GM12878 (cell line): ENCODE data around the gene SLC1A1. TPM values are rescaled to one million over a fixed set of nuclear protein-coding genes. Genes with fewer than 3 reads are reported as not detected.

Source experiments
- BACH1 ChIP-seq: fragments of 450-650 bp; IDR thresholded peaks from 2 replicates; pipeline ENCODE4 v1.6.1; 2017; ENCODE audit warnings: mild to moderate bottlenecking, borderline replicate concordance
- BHLHE40 ChIP-seq, 2 experiments: fragments of 450-650 bp in 1 of 2; IDR thresholded peaks; 2 replicates each; pipeline ENCODE4 v1.6.1; 2011 to 2017; ENCODE audit warnings: low read depth in 2 of 2, borderline replicate concordance in 1 of 2, improper control_type of control experiment in 1 of 2, low read length in 1 of 2, mild to moderate bottlenecking in 1 of 2
- E2F8 ChIP-seq: fragments of 450-650 bp; IDR thresholded peaks from 2 replicates; pipeline ENCODE4 v1.6.1; 2018; ENCODE audit warnings: mild to moderate bottlenecking, low read depth, moderate library complexity; ENCODE audit not compliant: partially characterized antibody
- EED ChIP-seq: sonication (generic); IDR thresholded peaks from 2 replicates; pipeline ENCODE4 v1.6.1; 2016; ENCODE audit warnings: antibody characterized with exemption, low read depth
- ELK1 ChIP-seq: IDR thresholded peaks from 2 replicates; pipeline ENCODE4 v1.6.1; 2012; ENCODE audit warnings: low read depth, low read length, improper control_type of control experiment
- GATAD2B ChIP-seq: fragments of 450-650 bp; conservative IDR thresholded peaks from 2 replicates; pipeline ENCODE4 v1.6.1; 2017; ENCODE audit warnings: low read depth, mild to moderate bottlenecking, moderate library complexity
- HCFC1 ChIP-seq: fragments of 150-350 bp; IDR thresholded peaks from 2 replicates; pipeline ENCODE4 v1.6.1; 2014; ENCODE audit warnings: low read length
- LARP7 ChIP-seq: fragments of 450-650 bp; IDR thresholded peaks from 2 replicates; pipeline ENCODE4 v1.6.1; 2017; ENCODE audit warnings: mild to moderate bottlenecking
- MEF2A ChIP-seq: IDR thresholded peaks from 2 replicates; pipeline ENCODE4 v1.6.1; 2011; ENCODE audit warnings: low read depth, mild to moderate bottlenecking, low read length, moderate library complexity; ENCODE audit not compliant: insufficient read depth
- NFYB ChIP-seq: IDR thresholded peaks from 2 replicates; pipeline ENCODE4 v1.6.1; 2011; ENCODE audit warnings: low read depth, mild to moderate bottlenecking, low read length, improper control_type of control experiment, moderate library complexity; ENCODE audit not compliant: insufficient read depth
- NKRF ChIP-seq: fragments of 450-650 bp; conservative IDR thresholded peaks from 2 replicates; pipeline ENCODE4 v1.6.1; 2017; ENCODE audit warnings: mild to moderate bottlenecking, moderate library complexity
- RAD51 ChIP-seq: fragments of 450-650 bp; IDR thresholded peaks from 2 replicates; pipeline ENCODE4 v1.6.1; 2016; ENCODE audit warnings: moderate library complexity, mild to moderate bottlenecking, inconsistent platforms
- RBBP5 ChIP-seq: fragments of 200-600 bp; sonication (generic); conservative IDR thresholded peaks from 2 replicates; pipeline ENCODE4 v1.6.1; 2016
- SMARCA5 ChIP-seq: fragments of 450-650 bp; IDR thresholded peaks from 2 replicates; pipeline ENCODE4 v1.6.1; 2017; ENCODE audit warnings: mild to moderate bottlenecking
- TCF3 ChIP-seq: IDR thresholded peaks from 2 replicates; pipeline ENCODE4 v1.6.1; 2012; ENCODE audit warnings: low read depth, mild to moderate bottlenecking, low read length, borderline replicate concordance; ENCODE audit not compliant: insufficient read depth
- USF1 ChIP-seq: IDR thresholded peaks from 2 replicates; pipeline ENCODE4 v1.6.1; 2011; ENCODE audit warnings: borderline replicate concordance, low read depth, mild to moderate bottlenecking, moderate library complexity, mixed read lengths, low read length; ENCODE audit not compliant: insufficient read depth; ENCODE audit errors: extremely low read length
- USF2 ChIP-seq: IDR thresholded peaks from 2 replicates; pipeline ENCODE4 v1.6.1; 2011; ENCODE audit warnings: low read depth, low read length, improper control_type of control experiment, borderline replicate concordance
- ZNF24 ChIP-seq: fragments of 450-650 bp; IDR thresholded peaks from 2 replicates; pipeline ENCODE4 v1.6.1; 2017; ENCODE audit warnings: antibody characterized with exemption, mild to moderate bottlenecking
- ZNF384 ChIP-seq: IDR thresholded peaks from 2 replicates; pipeline ENCODE4 v1.6.1; 2012; ENCODE audit warnings: low read depth, mild to moderate bottlenecking, low read length, improper control_type of control experiment, borderline replicate concordance
- polyA plus RNA-seq, 11 experiments: library from polyadenylated mRNA; depleted of rRNA in 4 of 11; unstranded in 6 of 11; stranded (reverse) in 5 of 11; fragments of >200 nt; fragmentation: Nextera tagmentation in 4 of 11; fragmentation: Illumina TruSeq in 1 of 11; extraction: Ambion mirVana in 4 of 11; extraction: Trizol in 1 of 11; gene quantifications; 1 replicate in 1 of 11; 2 replicates in 10 of 11; pipeline versions ENCODE4 v1.2.1 to v1.2.3, GENCODE V29; 2011 to 2016; ENCODE audit warnings: inconsistent platforms in 2 of 11, missing spikeins in 2 of 11, low read depth in 1 of 11
- total RNA-seq, 4 experiments: library from RNA; depleted of rRNA in 3 of 4; stranded (reverse); fragments of >200 nt in 3 of 4; fragmentation: Illumina TruSeq in 1 of 4; extraction: Trizol in 1 of 4; gene quantifications; 2 replicates each; pipeline versions ENCODE4 v1.2.1 to v1.2.3, GENCODE V29; 2013 to 2021

Gene SLC1A1
- total and polyA plus RNA-seq, 10 of the 15 experiments (the other 5 are each of a cell fraction or from before 2014, with no cell fraction given): 4.2 to 24.9 (median 18.3) TPM

GRCh38 chr9:4519604-4520003 is 29.3 kb downstream of the SLC1A1 start (continued):
- TF ChIP-seq BHLHE40 (IDR thresholded peaks at IDR 0.05; ENCODE audit: borderline replicate concordance in 1 of 2, low read depth in 2 of 2, low read length in 1 of 2) (no peak), GATAD2B (no peak), HCFC1 (no peak), LARP7 (no peak), TCF3 (no peak), SMARCA5 (no peak), ELK1 (no peak), EED (no peak), NKRF (no peak), USF1 (no peak), NFYB (no peak), USF2 (no peak), BACH1 (peak; percentile 43; the same call in 1 of the 2 replicates), ZNF24 (no peak), RAD51 (no peak), MEF2A (0 out of 2 replicates have a peak, but pooled peaks have one; percentile 3), E2F8 (no peak), RBBP5 (no peak), ZNF384 (no peak)
